H1 (cell line): Measurements from ENCODE around the gene EIF2S2. TPM values are rescaled to one million over a fixed set of nuclear protein-coding genes. Genes with fewer than 3 reads are reported as not detected.
A peak's percentile ranks its signal among the peaks of the same experiment; 100 is the strongest.

Experiments used
- CTCF ChIA-PET: fragments of 300-600 bp; sonication (Branson Sonifier 250); formaldehyde crosslinking; loops from one replicate; lab custom pipeline; 2021; ENCODE audit not compliant: partially characterized antibody; lab: Charles Lee
- POLR2A ChIA-PET: fragments of 300-600 bp; sonication (Branson Sonifier 250); formaldehyde crosslinking; loops from one replicate; lab custom pipeline; 2021; ENCODE audit warnings: inconsistent platforms; ENCODE audit not compliant: partially characterized antibody; lab: Charles Lee
- DNase-seq, 2 experiments: peaks; one replicate each; pipeline versions ENCODE4 v3.0.0 to v3.0.0-alpha.2; 2010 to 2022; ENCODE audit warnings: low spot score in 2 of 2, low read depth in 1 of 2, mixed read lengths in 1 of 2
- FAIRE-seq: peaks from 2 replicates; lab custom pipeline; 2011; peaks lifted over from hg19 to GRCh38; lab: Jason Lieb, UNC
- H2AFZ ChIP-seq: 2 replicates; pipeline ENCODE4 v1.8.1; 2012; ENCODE audit warnings: low read length, inconsistent platforms
- H2AK5ac ChIP-seq: 2 replicates; pipeline ENCODE4 v1.6.1; 2013; ENCODE audit warnings: low read depth, low read length
- H2BK120ac ChIP-seq: replicated peaks from 2 replicates; pipeline ENCODE3; 2013; ENCODE audit warnings: low read depth, low read length, inconsistent platforms
- H2BK12ac ChIP-seq: 2 replicates; pipeline ENCODE4 v1.6.1; 2013; ENCODE audit warnings: low read depth, low read length
- H2BK15ac ChIP-seq: 2 replicates; pipeline ENCODE4 v1.6.1; 2013; ENCODE audit warnings: low read length
- H2BK20ac ChIP-seq: 2 replicates; pipeline ENCODE4 v1.6.1; 2013; ENCODE audit warnings: low read length
- H2BK5ac ChIP-seq: 2 replicates; pipeline ENCODE4 v1.6.1; 2013; ENCODE audit warnings: low read depth, low read length
- H3K14ac ChIP-seq: 2 replicates; pipeline ENCODE4 v1.6.1; 2013; ENCODE audit warnings: inconsistent platforms; ENCODE audit not compliant: insufficient read length
- H3K18ac ChIP-seq: 2 replicates; pipeline ENCODE4 v1.6.1; 2013; ENCODE audit warnings: low read length; ENCODE audit errors: extremely low read depth
- H3K23ac ChIP-seq: 2 replicates; pipeline ENCODE4 v1.6.1; 2013; ENCODE audit warnings: inconsistent platforms; ENCODE audit not compliant: insufficient read length
- H3K23me2 ChIP-seq: 2 replicates; pipeline ENCODE4 v1.6.1; 2013; ENCODE audit warnings: low read depth, low read length
- H3K27ac ChIP-seq: 2 replicates; pipeline ENCODE4 v1.6.1; 2011; ENCODE audit warnings: low read depth, low read length, inconsistent platforms
- H3K27me3 ChIP-seq, 4 experiments: replicated peaks in 1 of 4; 1 replicate in 1 of 4; 2 replicates in 3 of 4; pipeline versions ENCODE4 v1.6.1 to v1.8.1; 2011 to 2013; ENCODE audit warnings: low read length in 3 of 4, mild to moderate bottlenecking in 3 of 4, inconsistent platforms in 2 of 4, mixed read lengths in 2 of 4, moderate library complexity in 1 of 4; ENCODE audit not compliant: control insufficient read depth in 3 of 4, insufficient read depth in 3 of 4; ENCODE audit errors: extremely low read depth in 1 of 4
- H3K36me3 ChIP-seq, 4 experiments: 2 replicates each; pipeline versions ENCODE4 v1.6.1 to v1.8.1; 2011 to 2013; ENCODE audit warnings: mild to moderate bottlenecking in 4 of 4, low read length in 3 of 4, moderate library complexity in 2 of 4, control low read depth in 1 of 4, inconsistent platforms in 1 of 4; ENCODE audit not compliant: insufficient read depth in 4 of 4, control insufficient read depth in 2 of 4
- H3K4ac ChIP-seq: replicated peaks from 2 replicates; pipeline ENCODE3; 2013; ENCODE audit warnings: low read length, low read depth, mixed read lengths, inconsistent platforms; ENCODE audit not compliant: insufficient read length
- H3K4me1 ChIP-seq, 4 experiments: replicated peaks in 1 of 4; 1 replicate in 1 of 4; 2 replicates in 3 of 4; pipeline versions ENCODE4 v1.6.1 to v1.8.1; 2011 to 2013; ENCODE audit warnings: low read length in 3 of 4, inconsistent platforms in 2 of 4, mixed read lengths in 1 of 4; ENCODE audit not compliant: insufficient read depth in 4 of 4, control insufficient read depth in 3 of 4
- H3K4me2 ChIP-seq, 2 experiments: 2 replicates each; pipeline versions ENCODE4 v1.6.1 to v1.8.1; 2011 to 2013; ENCODE audit warnings: low read depth in 2 of 2, low read length in 2 of 2, control low read depth in 1 of 2, inconsistent platforms in 1 of 2, mild to moderate bottlenecking in 1 of 2; ENCODE audit not compliant: insufficient read depth in 1 of 2
- H3K4me3 ChIP-seq, 4 experiments: fragments of 200-600, 300-600 bp in 1 of 4; sonication (generic), shearing (Covaris generic), sonication (Bioruptor Twin) in 1 of 4; 2 replicates each; pipeline versions ENCODE4 v1.5.1 to v1.8.1; 2011 to 2016; ENCODE audit warnings: low read length in 4 of 4, low read depth in 3 of 4, control low read depth in 2 of 4, inconsistent platforms in 2 of 4, mild to moderate bottlenecking in 2 of 4, mixed read lengths in 1 of 4, moderate library complexity in 1 of 4; ENCODE audit not compliant: insufficient read depth in 2 of 4; ENCODE audit errors: extremely low read depth in 1 of 4
- H3K56ac ChIP-seq: replicated peaks from 2 replicates; pipeline ENCODE3; 2013; ENCODE audit warnings: low read depth, mild to moderate bottlenecking, mixed read lengths, low read length, inconsistent platforms; ENCODE audit not compliant: insufficient read length
- H3K79me1 ChIP-seq: 2 replicates; pipeline ENCODE4 v1.6.1; 2013; ENCODE audit warnings: low read depth, low read length, control low read depth
- H3K79me2 ChIP-seq, 2 experiments: 2 replicates each; pipeline versions ENCODE4 v1.6.1 to v1.8.1; 2012 to 2013; ENCODE audit warnings: low read length in 2 of 2, mild to moderate bottlenecking in 2 of 2, inconsistent platforms in 1 of 2; ENCODE audit not compliant: insufficient read depth in 2 of 2, control insufficient read depth in 1 of 2
- H3K9ac ChIP-seq, 4 experiments: replicated peaks in 1 of 4; 1 replicate in 1 of 4; 2 replicates in 3 of 4; pipeline versions ENCODE4 v1.6.1 to v1.8.1; 2011 to 2013; ENCODE audit warnings: low read depth in 3 of 4, low read length in 3 of 4, control low read depth in 2 of 4, mild to moderate bottlenecking in 2 of 4, moderate library complexity in 2 of 4, inconsistent platforms in 1 of 4; ENCODE audit errors: extremely low read depth in 1 of 4
- H3K9me3 ChIP-seq, 2 experiments: 2 replicates each; pipeline versions ENCODE4 v1.6.1 to v1.8.1; 2012 to 2013; ENCODE audit warnings: mild to moderate bottlenecking in 2 of 2, moderate library complexity in 2 of 2, control low read depth in 1 of 2, inconsistent platforms in 1 of 2, low read depth in 1 of 2, low read length in 1 of 2, mixed read lengths in 1 of 2; ENCODE audit not compliant: insufficient read depth in 2 of 2
- H4K20me1 ChIP-seq, 2 experiments: replicated peaks in 1 of 2; 2 replicates each; pipeline versions ENCODE3 to v1.8.1; 2011 to 2013; ENCODE audit warnings: inconsistent platforms in 2 of 2, low read length in 2 of 2, mild to moderate bottlenecking in 1 of 2; ENCODE audit not compliant: insufficient read depth in 2 of 2, control insufficient read depth in 1 of 2
- H4K5ac ChIP-seq: 2 replicates; pipeline ENCODE4 v1.6.1; 2013; ENCODE audit warnings: low read length, low read depth, mixed read lengths, inconsistent platforms; ENCODE audit not compliant: insufficient read length
- H4K8ac ChIP-seq: 2 replicates; pipeline ENCODE4 v1.8.0; 2013; ENCODE audit warnings: mild to moderate bottlenecking, moderate library complexity, low read length, inconsistent platforms; ENCODE audit not compliant: insufficient read depth; ENCODE audit errors: extremely low read depth
- H4K91ac ChIP-seq: replicated peaks from 2 replicates; pipeline ENCODE3; 2013; ENCODE audit warnings: low read length, mixed read lengths, inconsistent platforms; ENCODE audit not compliant: insufficient read length
- CHD2 ChIP-seq: IDR thresholded peaks from 2 replicates; pipeline ENCODE4 v1.6.1; 2012; ENCODE audit warnings: low read length, improper control_type of control experiment
- POLR2AphosphoS5 ChIP-seq: IDR thresholded peaks from 2 replicates; pipeline ENCODE4 v1.6.1; 2011; ENCODE audit warnings: low read depth, low read length
- WGBS, 2 experiments: shearing (Covaris generic) in 1 of 2; methylation state at CpG; one replicate each; pipeline versions ENCODE4 v1.1.6 to v1.1.7; 2013 to 2015; ENCODE audit warnings: low lambda C conversion rate in 2 of 2, mixed read lengths in 2 of 2, inconsistent platforms in 1 of 2, low coverage in 1 of 2, missing lambda C conversion rate in 1 of 2; ENCODE audit not compliant: insufficient replicate concordance in 2 of 2, insufficient coverage in 1 of 2, insufficient read length in 1 of 2; ENCODE audit errors: extremely low coverage in 1 of 2, missing lambda C conversion rate in 1 of 2; 5-methylcytosine and 5-hydroxymethylcytosine counted together
- polyA plus RNA-seq, 7 experiments: library from polyadenylated mRNA; depleted of rRNA in 3 of 7; stranded (reverse) in 5 of 7; unstranded in 2 of 7; fragments of >200 nt in 5 of 7; fragments of 200-250 nt in 2 of 7; gene quantifications; 1 replicate in 5 of 7; 2 replicates in 1 of 7; 4 replicates in 1 of 7; pipeline versions ENCODE4 v1.2.1 to v1.2.3, GENCODE V29; 2011 to 2013; ENCODE audit warnings: missing spikeins in 2 of 7, mixed read lengths in 2 of 7
- total RNA-seq: library from RNA; stranded (reverse); fragmentation: NEBNext Ultra II Directional; extraction: Animal tissue kit (Norgen Biotek cat#: 25700); gene quantifications from 2 replicates; pipeline ENCODE4 v1.2.1, GENCODE V29; 2021

The EIF2S2 gene
- total and polyA plus RNA-seq, 2 of the 8 experiments (the other 6 are each of a cell fraction or from before 2014, with no cell fraction given), result 59.5 to 142 TPM

- H2BK15ac ChIP-seq, result no peak overlapping the region
- H4K5ac ChIP-seq, result no peak overlapping the region
- H3K4me2 ChIP-seq, result no peak overlapping the region
- H3K79me2 ChIP-seq, result no peaks in the 10 kb centered on the region; a peak in 1 of 4 replicates
- no peak overlapping the region for H2BK12ac ChIP-seq
- no peak overlapping the region for H4K8ac ChIP-seq
- peaks cover 17 to 22% of the 10 kb centered on the region in 2 experiments for H4K20me1 ChIP-seq
- H3K4me1 ChIP-seq, result no peaks in the 10 kb centered on the region
- CTCF ChIA-PET, result interaction anchor here (0.6 to 1.2 kb wide), 2 partner anchors 39 to 280 kb away, joined by 3 to 5 read pairs; no protein-coding TSS in a partner anchor
- H3K27ac ChIP-seq, result no peak overlapping the region
- FAIRE-seq (no peak), DNase-seq (no peak)
- H2AK5ac ChIP-seq, result no peak overlapping the region
- TF ChIP-seq CHD2 (no peak), POLR2AphosphoS5 (peak; percentile 57; the same call in 1 of the 2 replicates)
- no peaks in the 10 kb centered on the region for H3K23me2 ChIP-seq
- WGBS, 2 experiments, result 93% methylated on average over 2 of the region's 2 CpGs; no CpG with 5 or more reads in 1 of the 2 experiments
- H3K23ac ChIP-seq, result no peak overlapping the region
- H4K91ac ChIP-seq, result no peak overlapping the region
- no peak overlapping the region for H2BK5ac ChIP-seq
- no peak overlapping the region for H3K18ac ChIP-seq
- no peak overlapping the region for H3K14ac ChIP-seq
- no peaks in the 10 kb centered on the region for H3K27me3 ChIP-seq
- no peak overlapping the region for H3K4ac ChIP-seq
- no peaks in the 10 kb centered on the region for H3K79me1 ChIP-seq
- no peak overlapping the region for H3K56ac ChIP-seq
- no peak overlapping the region for H2BK20ac ChIP-seq
- POLR2A ChIA-PET, result interaction anchor here (1.4 to 14.0 kb wide), 5 partner anchors 9 to 256 kb away, joined by 4 to 236 read pairs (median 21); partner anchors contain the start of gene EIF2S2
- no peak overlapping the region for H2AFZ ChIP-seq
- H3K9me3 ChIP-seq, result no peaks in the 10 kb centered on the region
- H3K36me3 ChIP-seq, result peaks cover 19 to 89% (median 68%) of the 10 kb centered on the region in 4 experiments
- H3K9ac ChIP-seq, result no peak overlapping the region
- no peak overlapping the region for H2BK120ac ChIP-seq
- no peak overlapping the region for H3K4me3 ChIP-seq
These were observed 21.4 kb downstream of the EIF2S2 start for GRCh38 chr20:34090645-34091044.
